Loucy (cell line): ENCODE data around the gene YAP1.

Source experiments
- CTCF ChIP-seq: fragments of 200-600 bp; sonication (generic); conservative IDR thresholded peaks from 2 replicates; pipeline ENCODE4 v1.5.1; 2014; ENCODE audit warnings: mild to moderate bottlenecking, antibody characterized with exemption, low read length
- EZH2phosphoT487 ChIP-seq: fragments of 200-600 bp; IDR thresholded peaks from 2 replicates; pipeline ENCODE4 v1.6.1; 2018; ENCODE audit warnings: antibody characterized with exemption, mild to moderate bottlenecking, moderate library complexity, borderline replicate concordance

- TF ChIP-seq CTCF (no peak), EZH2phosphoT487 (no peak)
Measured at GRCh38 chr11:102191832-102192231, 81.6 kb downstream of the YAP1 start.
